Kasumi-1 (cell line): Measurements from ENCODE around the gene BEGAIN.

Experiments
- DNase-seq, 2 experiments: peaks; one replicate each; lab custom pipeline; 2025; lab: John Stamatoyannopoulos, UW

The BEGAIN gene

GRCh38 chr14:100581228-100582145 is 5.7 kb downstream of the BEGAIN start:
- DNase-seq, result no peak

DNA sequence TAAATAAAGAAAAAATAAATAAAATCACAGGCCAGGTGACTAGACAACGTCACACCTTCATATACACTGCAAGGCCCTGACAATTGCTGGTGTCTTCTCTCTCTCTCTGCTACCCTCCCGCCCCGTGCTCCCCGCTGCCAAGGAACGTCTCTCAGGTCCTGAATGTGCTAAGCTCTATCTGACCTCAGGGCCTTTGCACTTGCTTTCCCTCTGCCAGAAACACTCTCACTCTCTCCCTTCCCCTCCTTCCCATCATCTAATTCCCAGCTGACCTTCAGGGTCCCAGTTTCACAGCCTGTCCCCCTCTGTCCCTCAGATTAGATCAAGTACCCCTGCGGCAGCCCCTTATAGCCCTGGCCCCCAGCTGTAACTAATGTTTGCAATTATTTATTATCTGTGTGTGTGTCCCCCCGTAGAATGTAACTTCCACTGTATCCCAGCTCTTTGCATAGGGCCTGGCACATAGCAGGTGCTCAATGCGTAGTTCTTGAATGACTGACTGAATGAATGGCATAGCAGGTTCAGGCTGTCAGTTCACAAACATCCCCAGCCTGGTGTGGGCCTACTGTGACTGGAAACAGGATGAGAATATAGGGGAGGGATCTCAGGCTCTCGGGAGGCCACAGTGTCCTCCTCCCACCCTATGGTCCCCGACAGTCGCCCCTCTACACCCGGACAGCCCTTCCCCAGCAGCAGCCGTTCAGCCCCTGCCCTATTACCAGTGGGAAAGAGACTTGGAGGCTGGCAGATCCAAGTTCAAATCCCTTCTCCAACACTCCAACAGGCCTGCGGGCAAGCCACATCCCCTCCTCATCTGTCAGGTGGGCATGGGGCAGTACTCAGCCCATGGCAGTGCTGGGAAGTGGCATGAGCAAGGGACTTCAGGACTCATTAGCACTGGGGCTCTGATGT is 6.6 kb downstream of the BEGAIN start:
- DNase-seq, result no peak

- no peak for DNase-seq
These were observed 8.7 kb downstream of the BEGAIN start for GRCh38 chr14:100578552-100578951.

DNA sequence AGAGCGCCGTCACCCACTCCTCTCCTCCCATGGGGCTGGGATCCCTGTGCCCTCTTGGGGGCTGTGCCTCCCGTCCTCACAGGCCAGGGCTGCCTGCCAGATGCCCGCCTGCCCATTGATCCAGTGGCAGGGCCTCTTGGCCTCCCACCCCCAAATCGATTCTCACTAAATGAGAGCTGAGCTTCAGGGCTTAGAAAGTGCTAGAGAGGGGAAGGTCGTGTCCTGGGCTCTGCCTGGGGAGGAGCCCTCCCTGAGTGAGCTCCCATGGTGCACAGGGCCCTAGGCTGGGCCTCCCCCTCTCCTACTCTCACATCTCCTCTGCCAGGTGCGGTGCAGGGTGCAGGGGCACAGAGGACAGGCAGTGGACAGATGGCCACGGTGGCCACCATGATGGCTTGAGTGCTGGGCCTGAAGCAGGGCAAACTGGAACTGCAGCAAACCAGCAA is 9.2 kb downstream of the BEGAIN start:
- DNase-seq, result no peak

DNA sequence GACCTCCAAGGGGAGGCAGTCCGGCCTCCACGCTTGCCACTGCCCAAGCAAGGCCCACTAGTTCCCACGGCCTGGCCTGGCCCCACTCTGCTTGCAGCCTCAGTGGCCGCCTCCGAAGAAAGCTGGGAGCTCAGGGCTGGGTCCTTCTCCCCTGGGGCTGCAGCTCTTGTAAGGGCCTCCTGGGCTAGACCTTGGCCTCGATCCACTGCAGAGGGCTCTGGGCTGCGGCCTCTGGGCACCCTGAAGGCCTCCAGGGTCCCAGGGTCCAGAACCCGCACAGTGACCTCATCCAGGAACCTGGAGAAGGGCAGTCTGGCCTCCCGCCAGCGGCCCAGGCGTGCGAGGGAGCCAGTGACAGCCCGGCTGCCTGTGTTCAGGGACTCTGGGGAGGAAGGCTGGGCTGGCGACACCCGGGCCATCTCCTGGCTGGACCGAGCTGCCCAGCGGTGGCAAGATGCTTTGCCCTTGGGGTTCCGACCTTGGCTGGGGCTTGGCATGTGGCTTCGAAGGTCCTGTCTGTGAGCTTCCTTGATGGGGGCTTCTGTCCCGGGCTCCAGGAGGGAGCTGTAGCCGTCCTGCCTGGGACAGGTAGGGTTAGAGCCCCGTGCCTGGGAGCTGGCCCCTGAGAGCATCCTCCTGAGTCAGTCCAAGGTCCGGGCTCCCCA is 9.8 kb downstream of the BEGAIN start:
- DNase-seq, result no peak

DNA sequence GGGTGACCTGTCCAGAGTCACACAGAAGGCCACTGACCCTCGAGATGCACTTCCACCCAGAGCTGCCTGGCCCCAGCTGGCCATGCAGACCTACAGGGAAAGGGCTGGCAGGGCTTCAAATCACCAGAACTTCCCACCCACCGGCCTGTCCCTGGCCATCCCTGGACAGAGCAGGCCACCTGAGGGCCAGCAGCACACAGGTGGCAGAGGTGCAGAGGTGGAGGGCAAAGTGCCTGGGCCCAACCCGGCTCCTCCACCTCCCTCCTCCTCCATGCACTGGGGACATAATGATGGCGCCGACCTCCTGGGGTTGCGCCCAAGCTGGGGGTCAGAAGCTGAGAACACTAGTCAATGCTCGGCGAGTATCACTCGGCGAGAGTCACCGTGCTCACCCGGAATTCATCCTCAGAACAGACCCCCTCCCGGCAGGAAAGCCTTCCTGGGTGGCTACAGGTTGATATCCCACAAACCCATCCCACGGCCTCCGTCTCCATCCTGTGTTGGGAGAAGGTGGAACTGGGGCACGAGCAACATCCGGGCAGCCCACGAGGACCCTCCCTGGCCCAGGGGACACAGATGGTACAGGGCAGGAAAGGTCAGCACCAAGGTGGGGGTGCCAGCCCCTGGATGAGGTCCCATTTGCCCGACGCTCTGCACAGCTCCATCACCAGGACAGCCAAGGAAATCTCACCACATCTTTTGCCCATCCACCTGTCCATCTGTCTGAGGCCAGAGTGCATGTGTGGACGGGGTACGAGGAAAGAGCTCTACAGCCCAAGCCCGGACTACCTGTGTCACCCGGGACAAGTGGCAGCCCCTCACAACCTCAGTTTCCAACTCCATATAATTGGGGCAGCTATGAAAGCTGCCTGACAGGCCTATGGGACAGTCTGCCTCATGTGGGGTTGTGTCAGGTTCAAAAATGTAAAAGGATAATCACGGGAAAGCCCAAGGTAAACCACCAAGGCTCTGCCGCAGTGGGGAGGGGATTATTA is 10.8 kb downstream of the BEGAIN start:
- DNase-seq, result no peak

DNA sequence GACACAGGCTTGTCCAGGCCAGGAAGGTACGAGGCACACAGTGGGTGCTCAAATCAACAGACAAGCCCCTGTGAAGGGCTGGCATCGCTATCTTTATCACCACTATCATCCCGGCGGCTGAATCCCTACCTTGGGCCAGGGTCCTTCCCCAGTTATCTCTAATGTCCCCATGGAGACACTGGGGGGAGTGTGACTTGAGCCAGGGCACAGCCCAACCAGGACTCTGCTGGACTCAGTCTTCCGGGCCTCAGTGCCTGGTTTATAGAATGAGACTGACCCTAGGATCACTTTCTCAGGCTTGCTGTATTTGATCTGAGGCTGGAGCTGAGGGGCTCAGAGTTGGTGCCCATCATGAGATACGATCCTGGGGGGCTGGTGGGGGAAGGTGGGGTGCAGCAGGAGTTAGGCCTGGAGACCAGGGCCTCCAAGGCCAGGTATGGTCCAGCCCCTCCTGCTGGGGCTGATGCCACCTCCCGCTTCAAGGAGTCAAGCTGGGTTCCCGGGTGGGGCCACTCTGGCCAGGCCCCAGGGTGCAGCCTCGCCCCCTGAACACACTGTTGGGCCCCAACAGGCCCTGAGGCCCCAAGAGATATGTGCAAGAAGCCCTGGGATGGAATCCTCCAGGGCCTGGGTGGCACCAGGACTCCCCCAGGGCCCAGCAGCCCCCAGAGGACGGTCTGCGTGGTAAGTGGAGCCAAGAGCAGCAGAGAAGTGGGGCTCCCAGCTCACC is 11.8 kb downstream of the BEGAIN start:
- DNase-seq, result no peak

DNA sequence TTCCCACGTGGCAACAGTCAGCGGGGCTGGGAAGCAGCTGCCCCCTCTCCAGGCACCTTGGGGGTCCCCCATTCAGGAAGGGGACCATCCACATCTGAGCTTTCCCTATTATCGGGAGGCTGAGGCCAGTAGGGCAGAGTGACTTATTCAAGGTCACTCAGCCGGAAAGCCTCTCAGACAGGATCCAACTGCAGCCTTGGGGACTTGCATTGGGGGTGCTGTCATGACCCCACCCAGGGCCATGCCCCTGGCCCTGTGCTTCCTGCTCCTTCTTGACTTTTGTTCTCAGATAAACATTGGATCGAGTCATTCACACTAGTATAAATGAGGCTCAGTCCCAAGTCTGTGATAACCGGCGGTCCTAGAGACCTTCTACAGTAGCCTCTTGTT is 12.6 kb downstream of the BEGAIN start:
- no peak for DNase-seq

DNA sequence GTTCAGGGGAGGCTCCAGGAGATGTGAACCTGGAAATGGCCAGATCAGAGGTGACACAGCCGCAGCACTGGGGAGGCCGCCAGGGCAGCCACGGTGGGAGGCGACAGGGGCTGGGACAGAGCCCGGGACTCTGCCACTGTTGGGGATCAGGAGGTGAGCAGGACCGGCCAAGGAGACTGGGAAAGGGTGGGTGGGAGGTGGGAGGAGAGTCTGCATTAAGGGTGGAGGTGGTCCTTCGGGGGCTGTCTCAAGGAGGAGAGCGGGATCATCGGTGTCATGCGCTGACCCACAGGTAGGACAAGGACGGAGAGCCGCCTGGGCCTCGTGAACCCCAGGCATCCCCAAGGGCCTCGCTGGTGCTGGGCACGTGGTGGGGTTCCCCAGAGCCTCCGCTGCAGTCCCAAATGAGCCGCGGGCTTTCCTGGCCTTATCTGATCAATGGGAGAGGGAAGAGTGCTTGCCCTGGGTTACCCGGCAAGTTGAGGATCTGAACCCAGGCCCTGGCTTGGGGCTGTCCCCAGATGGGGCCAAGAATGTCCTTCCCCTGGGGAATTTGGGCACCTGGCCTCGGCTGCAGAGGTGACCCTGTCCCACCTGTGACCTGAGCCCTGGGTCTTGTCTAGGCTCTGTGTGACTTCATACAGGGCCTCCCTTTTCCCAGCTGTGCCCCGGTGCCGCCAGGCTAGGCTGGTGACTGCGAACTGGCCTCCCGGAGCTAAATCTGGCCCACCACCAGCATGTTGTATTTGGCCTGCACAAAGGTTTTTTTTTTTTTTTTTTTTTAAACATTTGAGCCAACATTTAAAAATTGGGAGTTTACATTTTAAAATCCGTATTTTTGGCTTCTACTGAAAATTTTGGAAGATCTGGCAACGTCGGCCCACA is 13.2 kb downstream of the BEGAIN start:
- DNase-seq, result no peak

DNA sequence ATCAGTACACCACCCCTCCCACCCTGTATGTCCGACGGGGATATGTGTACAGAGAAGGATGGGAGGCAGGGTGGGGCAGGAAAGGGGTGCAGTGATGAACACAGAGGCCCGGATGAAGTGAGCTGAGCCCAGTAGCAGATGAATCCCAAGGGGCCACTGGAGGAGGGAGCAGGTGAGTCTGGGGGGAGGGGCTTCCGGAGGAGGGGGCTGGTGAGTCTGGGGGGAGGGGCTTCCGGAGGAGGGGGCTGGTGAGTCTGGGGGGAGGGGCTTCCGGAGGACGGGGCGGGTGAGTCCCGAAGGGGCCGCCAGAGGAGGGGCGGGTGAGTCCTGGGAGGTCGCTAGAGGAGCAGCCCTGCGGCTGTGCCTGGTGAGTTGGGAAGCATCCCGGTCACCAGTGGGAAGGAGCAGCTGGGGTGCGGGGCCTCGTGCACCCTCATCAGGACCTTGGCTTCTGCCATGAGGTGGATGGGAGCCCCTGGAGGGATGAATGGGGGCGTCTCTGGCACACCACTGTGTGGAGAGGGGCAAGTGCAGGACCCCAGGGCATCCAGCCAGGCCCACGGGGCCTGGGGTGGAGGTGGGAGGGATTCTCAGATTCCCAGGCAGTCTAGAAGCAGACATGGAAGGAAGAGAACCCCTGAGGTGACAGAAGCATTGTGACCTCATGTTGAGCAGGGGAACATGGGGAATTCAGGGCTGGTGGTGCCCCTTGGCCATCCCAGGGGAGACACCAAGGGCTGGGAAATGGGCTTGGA is 14.0 kb downstream of the BEGAIN start:
- no peak for DNase-seq

DNA sequence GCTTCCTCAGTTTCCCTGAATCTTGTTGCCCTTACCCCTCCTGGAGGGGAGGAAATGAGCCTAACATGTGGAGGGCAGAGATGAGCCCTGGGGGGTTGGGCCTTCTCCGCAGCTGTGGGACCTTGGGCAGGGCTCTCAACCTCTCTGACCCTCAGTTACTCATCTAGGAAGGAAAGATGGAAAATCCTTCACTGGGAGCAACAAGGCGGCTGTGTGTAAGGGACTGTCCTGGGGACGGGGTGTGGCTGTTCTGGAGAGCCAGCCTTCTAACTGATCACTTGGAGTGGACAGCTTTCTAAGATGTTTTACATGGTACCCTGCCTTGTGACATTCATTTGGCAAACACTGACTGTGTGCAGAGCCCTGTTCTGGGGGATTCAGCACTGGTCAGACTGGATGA is 14.7 kb downstream of the BEGAIN start:
- DNase-seq, result no peak

DNA sequence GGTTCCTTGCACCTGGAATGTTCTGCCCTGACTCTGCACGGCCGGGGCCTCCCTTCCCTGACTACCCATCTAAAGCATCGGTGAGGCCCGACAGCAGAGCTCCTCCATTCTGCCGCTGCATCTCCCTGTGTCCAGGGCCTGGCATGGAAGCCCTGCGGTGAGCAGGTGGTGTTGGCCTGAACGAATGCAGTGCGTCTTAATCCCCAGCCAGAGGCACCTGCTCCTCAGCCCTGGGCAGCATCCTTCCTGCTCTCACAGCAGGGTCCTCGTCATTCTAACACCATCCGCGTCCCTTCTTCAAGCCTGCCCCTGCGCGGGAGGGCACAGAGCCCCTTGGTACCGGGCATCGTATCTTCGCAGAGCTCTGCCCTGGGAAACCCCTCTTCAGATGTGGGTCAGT is 15.4 kb downstream of the BEGAIN start:
- DNase-seq, result no peak

DNA sequence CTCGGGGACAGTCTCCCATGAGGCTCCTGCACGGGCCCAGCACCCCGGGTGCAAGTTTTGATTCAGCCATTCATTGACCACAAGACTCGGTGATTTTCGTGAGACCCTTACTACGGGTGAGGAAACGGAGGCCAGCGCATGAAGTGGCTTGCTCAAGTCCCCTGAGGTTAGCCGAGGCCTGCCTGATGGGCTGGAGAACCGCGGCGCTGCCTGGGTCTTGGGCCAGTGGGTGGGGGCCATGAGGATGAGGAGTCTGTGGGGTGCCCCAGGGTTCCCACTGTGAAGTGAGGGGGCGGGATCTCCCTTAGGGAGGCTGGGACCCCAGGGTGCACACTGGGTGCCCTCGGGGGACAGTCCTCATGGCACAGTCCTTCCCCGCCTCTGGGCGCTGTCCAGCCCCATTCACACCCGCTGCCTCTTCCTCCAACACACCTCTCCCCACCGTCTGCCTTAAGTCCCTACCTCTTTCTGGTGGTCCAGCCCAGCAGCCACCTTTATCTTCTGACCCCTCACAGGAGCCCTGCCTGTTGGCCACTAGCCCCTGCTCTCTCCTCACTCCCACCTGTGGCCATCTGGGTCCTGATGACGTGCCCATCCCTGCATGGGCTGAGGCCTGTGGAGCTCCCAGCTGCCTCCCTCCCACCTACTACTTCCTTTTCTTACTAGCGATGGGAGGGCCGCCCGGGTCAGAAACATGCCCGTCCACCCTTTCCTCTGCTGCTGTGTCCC is 16.3 kb downstream of the BEGAIN start:
- no peak for DNase-seq

- DNase-seq, result no peak
These were observed 17.4 kb downstream of the BEGAIN start for GRCh38 chr14:100569734-100570286.

GRCh38 chr14:100568998-100569733 is 18.1 kb downstream of the BEGAIN start:
- no peak for DNase-seq

DNA sequence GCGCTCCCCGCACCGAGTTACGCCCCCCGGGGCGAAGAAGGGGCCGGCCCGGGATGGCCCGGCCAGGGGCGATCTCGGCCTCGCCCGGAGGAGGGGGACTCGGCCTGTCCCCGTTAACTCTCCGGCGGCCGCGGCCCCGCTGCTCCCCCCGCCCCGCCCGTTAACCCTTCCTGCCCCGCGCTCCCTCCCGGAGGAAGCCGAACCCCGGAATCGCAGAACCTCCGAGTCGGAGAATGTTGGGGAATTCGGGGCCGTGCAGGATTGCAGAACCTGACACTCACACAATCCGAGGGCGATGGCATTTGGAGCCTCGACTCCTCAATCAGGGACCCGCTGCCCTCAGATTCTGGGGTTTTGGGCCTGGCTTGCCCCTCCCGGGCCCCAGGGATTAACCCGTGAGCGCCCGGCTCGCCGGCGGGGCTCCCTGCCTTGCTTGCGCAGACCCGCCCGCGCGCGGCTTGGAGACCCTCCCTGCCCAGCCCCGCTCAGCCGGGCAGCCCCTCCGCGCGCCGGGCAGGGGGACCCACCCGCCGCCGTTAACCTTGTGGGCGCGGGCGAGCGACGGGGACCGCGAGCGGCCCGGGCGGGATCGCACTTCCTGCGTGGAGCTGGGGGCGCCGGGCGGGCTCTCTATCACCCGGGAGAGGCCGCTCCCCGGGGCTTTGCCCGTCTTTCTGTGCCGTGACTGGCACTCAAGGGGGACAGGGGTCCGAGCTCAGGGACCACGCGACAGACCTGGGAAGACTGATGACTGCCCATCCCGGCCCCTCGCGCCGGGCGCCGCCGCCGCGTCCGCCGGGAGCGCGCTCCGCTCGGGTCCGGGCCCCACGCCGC is 18.8 kb downstream of the BEGAIN start:
- no peak for DNase-seq
